HS-5 (cell line): ENCODE measurements around the gene TERB1.

Source experiments
- DNase-seq: peaks from one replicate; pipeline ENCODE4 v3.0.0-alpha.2; 2012; ENCODE audit warnings: low read depth

The TERB1 gene

DNA sequence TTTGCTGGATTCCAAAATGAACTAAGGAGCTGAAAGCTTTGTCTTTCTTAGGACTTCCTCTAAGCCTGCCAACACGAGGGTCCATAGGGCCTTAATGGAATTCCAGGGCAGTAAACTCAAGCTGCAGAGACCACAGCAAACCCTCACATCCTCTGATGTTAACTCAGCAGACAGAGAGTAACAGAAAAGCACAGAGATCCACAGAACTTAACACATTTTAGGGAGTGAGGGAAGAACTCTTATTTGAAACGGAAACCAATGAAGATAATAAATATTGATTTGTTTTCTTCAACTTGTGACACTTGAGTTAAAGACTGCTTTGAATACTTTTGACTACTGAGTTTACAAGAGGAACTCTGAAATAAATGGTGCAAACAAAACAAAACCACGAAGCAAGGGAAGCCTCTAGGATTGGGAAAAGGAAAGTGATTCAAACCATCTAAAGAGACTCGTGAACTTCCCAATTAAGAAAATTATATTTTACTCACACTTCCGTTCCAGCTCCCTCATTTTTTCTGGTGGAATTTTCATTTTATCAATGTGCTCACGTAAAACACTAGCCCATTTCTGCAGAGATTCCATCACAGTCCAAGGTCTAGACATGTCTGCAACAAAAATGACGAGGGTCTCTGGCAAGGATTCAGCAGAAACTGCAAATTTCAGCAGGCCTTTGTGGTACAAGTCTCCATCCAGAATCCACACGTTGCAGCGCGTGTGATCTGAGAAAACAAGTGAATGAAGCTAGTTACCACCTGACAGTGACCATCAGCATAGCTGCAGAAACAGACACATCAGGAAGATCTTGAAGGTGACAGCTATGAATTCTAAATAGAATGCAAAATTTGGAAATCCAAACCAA lies 59.2 kb downstream of the TERB1 start:
- DNase-seq = no peak

DNA sequence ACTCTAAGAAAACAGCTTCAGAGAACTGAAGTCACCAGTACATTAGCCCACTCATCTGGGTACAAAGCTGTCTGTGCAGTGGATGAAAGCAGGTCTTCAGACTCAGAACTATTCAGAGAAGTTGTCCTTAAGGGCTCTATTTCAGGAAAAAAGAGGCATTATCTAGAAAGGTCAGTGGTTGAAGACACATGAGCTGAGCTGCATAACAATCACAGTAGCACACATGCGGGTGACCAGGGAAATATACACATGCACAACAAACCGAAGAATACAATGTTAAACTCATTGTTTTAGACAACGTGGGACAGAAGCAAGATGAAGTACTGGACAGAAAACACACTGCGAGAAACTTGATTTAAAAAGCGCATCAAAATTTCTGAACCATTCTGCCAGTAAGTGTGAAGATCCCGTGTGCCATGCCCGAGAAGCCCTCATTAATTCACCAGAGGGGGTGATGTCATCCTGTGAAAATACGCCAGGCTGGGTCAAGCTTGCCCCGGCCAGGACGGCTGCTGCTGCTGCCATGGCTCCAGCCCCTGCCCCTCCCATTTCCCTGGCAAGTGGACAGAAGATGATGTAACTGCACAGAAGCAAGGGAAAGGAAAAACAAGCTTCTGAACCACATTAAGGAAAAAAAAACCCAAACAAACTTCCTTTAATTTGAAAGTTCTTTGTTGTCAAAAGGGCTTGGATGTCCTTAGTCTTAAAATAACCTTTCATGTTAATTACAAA lies 60.0 kb downstream of the TERB1 start:
- DNase-seq = peak; percentile 71

DNA sequence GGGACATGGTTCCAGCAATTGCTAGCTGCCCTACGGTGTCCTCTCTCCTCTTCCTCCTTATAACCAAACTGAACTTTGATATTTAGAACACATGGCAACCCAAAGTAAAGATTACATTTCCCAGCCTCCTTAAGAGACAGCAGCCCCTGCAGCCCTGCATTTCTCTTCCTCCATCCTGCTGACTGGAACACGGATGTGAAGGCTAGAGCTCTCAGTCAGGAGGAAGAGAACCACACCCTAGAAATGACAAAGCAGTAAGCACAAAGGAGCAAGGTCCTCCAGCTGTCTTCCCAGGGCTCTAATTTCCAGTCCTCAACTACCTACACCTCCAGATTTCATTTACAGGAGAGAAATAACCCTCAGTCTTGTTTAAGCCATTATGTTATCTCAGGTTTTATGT lies 60.9 kb downstream of the TERB1 start:
- no peak for DNase-seq

DNA sequence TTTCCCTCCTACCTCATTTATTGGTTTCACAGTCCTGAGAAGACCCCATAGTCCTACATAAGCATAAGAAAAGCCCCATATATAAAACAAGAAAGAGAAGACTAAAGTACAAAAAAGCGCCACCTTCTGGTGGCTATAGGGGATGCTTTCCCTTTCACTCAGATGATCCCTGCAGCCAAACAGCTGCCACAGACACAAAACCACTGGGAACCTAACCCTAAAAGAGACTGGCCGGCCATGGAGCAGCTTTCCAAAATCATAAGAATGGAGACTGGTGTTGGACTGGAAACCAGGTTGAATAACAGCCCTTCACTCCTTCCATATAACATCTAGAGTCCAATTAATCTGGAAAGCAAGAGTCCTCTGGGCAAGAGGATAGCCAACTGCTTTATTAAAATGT lies 61.4 kb downstream of the TERB1 start:
- DNase-seq = no peak

DNA sequence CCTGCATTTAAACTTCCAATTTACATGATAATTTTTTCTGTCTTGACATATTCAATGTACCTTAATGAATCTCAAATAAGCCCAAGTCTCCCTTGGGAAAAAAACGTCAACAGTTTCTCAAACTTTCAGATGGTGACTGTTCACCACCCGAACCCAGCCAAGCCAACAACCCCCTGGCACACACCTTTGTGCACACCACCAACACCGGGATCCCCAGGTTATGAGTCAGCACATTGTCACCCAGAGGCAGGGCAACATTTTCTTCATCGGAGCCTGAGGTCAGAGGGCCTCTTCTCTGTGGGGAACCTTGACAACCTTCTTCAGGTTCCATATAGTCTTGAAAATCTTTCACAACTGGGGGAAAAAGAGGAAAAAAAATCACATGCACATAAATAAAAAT lies 65.5 kb downstream of the TERB1 start:
- no peak for DNase-seq

DNA sequence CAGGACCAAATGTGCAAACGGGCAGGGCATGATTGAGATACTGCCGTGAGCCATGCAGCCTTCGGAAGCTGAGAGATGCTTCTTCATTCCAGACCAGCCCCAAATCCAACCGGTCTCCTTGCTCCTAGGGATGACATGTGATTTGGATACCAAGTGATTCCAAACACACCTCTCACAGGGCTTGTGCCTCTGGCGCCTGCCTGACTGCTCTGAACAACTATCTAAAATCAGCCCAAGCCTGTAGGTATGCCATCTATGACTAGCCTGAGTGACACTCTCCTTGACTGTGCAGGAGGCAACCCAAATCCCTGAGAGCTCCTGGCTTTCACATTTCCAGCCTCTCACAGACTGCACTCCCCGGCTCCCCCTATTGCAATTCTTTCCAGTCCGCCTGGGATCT lies 70.3 kb downstream of the TERB1 start:
- DNase-seq = no peak

DNA sequence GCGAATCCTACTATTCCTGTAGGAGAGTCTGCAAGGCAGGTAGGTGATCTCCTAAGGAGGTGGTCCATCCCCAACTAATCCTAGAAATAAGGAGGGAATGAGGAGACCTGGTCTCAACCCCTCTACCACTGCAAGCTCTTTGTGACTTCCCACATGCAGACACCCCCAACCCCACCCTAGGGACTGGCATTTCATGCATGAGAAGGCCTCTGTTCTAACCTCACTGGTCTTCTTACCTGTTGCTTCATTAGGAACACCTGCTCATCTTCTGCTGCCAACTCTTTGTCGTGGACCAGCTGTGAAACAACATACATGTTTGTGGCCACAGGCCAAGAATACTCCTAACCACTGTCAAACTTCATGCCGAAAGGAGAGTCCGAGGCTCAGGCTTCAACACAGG lies 72.6 kb downstream of the TERB1 start:
- no peak for DNase-seq

DNA sequence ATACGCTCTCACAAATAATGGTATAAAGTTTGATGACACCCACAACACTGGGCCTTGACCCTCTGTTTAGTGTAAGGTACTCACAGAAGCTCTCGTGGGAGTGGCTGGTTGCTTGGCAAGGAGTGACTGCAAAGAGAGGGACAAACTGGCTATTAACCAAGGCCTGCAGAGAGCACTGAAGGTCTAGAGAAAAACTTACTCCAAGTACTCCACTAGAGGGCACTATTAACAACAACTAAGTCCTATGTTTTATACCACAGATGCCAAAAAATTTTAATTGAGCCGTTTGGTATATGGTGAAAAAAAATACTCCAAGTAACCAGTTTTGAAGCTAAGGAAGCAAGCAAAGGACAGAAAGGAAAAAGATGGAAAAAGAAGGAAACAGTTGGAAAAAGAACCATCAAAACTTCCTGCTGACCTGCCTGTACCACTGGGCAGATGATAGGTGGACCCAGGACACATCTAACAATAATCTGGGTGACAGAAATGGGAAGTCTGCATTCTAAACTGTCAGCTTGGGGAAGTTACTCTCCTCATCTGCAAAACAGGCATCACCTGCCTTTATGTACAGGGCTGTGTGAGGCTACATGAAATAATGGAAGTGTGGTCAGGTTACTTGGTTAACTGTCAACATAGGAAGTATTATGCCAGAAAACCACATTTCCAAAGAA lies 73.1 kb downstream of the TERB1 start:
- no peak for DNase-seq

DNA sequence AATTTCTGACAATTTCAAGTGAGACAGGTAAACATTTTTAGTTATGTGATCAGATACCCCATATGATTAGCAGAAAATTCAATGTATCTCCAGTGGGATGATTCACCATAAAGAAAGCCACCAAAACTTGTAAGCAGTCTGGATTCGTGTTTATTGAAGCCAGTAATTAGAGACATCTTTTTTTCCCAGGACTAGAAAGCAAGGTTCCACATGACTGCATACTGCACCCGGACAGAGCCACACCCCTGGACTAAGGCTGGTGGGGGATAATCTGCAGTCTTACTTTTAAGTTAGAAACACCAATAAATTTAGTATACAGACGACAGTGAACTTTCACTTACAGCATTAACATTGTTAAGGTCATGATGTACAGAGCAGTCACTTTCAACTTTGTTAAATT lies 80.6 kb downstream of the TERB1 start:
- no peak for DNase-seq

DNA sequence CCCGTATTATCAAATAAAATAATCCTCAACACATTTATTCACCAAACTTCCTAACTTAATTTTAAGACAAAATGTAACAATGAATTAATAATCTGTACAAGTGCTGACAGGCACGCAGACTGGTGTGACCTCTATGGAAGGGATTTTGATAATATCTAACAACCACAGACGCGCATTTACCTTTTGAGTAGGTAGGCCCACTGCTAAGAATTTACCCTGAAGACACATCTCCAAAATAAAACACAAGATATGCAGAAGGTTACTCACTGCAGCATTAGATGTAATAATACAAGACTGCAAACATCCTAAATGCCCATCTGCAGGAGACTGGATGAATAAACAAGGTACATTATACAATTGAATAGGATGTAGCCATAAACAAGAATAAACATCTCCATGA lies 82.1 kb downstream of the TERB1 start:
- no peak for DNase-seq

DNA sequence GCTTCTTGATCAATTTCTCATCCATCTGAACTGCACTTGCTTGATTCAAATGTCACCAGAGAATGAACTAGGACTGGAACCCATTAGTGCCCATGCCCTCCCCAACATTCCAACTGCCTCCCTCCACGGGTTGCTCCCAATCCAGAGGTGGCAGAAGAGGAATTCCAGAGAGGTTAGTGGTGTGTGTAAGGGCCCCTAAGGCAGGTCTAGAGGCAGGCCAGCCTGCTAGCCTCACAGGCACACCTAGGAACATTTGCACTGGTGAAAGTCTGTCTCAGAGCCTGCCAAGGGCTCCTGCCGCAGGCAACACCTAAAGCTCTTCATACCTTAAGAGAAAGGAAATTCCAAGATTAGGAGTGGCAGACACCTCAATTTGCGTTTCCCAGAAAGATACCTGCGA lies 83.6 kb downstream of the TERB1 start:
- DNase-seq = no peak

DNA sequence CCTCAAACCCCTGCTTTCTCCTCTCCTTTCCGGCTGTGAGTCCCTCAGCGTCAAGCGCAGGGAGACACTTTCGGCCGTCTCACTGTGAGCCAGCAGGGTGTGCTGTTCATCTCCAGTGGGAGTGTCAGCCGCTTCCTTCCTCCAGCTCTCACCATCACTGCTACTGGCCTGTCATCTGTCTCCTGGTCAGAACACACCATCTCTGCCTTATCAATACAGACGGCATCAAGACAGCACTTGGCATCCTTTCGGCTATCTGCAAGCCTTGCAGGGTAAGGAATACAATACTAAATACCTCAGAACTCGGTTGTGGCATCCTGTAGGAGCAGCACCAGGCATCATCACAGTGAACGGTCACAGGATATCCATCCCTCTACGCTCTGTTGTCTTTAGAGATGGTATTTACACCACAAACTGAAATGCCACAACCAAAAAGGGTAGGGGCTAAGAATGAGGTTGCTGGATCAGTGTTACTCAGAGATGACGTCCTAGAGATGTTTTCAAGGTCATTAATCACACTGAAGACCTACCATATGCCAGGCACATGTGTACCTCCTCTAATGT lies 84.2 kb downstream of the TERB1 start:
- DNase-seq = no peak

DNA sequence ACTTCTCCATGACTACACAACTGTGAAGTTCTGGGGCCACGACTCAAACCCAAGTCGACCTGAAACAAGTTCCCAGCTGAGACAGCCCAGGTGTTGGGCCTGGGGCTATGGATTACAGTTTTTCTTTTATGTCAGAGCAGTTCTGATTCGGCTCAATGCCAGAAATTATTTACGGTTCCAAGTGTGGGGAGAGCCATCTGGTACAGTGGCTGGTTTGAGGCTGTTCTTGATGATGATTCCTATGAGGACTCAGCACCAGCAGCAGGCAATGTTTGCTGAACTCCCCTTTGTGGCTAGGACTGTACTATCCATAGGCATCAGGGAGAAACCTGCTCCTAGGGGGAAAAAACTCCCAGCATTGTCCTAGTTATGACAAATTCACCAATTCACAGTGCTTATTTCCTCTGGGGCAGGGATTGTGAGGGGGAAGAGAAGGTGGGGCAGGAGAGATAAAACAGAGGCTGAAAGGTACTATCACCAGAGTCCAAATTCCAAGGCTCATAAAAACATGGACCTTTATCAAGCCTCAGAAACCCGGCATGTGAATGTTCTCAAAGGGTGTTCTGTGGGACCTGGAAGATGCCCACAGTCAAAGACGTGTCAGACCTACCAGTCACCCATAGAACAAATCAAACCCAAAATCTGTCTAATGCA lies 86.6 kb downstream of the TERB1 start:
- no peak for DNase-seq

DNA sequence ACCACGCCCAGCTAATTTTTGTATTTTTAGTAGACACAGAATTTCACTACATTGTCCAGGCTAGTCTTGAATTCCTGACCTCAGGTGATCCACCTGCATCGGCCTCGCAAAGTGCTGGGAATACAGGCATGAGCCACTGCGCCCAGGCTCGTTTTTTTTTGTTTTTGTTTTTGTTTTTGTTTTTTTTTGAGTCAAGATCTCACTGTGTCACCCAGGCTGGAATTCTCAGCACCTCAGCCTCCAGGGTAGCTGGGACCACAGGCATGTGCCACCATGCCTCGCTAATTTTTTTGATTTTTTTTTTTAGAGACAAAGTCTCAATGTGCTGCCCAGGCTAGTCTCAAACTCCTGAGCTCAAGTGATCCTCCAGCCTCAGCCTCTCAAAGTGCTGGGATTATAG lies 87.3 kb downstream of the TERB1 start:
- no peak for DNase-seq

DNA sequence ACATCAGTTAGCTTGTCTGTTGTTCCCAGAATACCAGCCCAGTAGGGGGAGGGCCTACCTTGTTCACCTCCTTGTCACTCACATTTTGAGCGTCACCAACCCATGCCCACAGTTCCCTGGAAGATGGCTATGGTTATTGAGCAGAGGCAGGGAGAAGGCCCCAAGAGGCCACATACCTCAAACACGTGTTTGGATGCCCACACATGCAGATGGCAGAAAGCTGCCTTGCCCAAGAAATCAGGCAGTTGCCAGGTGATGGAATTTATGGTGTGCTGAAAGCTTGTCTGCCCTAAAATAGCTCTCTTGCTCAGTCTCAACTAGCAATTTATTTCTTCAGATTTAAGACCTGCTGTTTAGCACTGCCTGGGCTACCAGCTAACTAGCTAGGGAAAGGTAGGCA lies 88.3 kb downstream of the TERB1 start:
- DNase-seq = no peak

DNA sequence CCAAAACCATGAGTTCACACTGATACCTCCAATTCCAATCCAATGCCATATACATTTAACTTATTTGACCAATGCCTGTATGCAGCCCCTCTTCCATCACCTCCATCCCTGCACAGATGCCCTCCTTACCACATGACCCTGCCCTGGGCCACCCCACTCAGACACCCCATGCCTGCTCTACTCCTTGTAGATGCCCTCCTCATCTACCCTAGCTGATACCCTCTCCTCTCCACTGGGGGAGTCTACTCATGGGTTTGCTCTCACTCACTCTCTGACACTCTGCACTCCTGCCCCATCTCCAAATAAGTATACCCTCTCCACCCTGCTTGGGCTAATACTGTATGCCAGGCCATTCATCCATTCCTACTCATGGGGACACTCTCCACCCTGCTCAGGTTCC lies 88.9 kb downstream of the TERB1 start:
- no peak for DNase-seq

DNA sequence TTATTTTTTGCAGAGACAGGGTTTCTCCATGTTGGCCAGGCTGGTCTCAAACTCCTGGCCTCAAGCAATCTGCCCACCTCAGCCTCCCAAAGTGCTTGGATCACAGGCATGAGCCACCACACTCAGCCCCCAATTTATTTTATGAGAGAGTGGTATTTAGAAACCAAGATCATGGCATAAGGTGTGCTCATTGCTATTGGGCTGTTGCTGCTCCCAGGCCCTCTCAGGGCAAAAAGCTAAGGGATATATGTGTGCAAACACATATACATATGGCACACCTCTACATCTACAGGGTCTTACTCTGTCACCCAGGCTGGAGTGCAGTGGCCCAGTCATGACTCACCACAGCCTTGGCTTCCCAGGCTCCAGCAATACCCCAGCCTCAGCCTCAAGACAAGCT lies 89.8 kb downstream of the TERB1 start:
- no peak for DNase-seq

DNA sequence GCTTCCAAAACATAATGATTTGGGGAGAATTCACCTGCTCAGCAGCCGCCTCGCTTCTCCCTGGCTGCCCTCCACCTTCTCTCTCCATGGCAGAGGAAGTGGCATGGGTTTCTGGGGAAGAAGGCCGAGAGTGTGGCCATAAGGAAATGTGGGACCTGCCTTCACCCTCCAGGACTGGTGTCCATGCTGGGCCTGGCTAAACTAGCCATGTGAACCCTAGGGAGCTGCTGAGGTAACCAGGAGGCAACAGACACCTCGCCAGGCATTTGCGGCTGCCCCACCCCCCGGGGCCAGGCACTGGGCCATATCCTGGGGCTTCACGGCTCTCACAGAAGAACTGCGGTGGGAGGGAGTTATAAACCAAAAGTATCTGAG lies 94.9 kb downstream of the TERB1 start:
- DNase-seq = no peak

DNA sequence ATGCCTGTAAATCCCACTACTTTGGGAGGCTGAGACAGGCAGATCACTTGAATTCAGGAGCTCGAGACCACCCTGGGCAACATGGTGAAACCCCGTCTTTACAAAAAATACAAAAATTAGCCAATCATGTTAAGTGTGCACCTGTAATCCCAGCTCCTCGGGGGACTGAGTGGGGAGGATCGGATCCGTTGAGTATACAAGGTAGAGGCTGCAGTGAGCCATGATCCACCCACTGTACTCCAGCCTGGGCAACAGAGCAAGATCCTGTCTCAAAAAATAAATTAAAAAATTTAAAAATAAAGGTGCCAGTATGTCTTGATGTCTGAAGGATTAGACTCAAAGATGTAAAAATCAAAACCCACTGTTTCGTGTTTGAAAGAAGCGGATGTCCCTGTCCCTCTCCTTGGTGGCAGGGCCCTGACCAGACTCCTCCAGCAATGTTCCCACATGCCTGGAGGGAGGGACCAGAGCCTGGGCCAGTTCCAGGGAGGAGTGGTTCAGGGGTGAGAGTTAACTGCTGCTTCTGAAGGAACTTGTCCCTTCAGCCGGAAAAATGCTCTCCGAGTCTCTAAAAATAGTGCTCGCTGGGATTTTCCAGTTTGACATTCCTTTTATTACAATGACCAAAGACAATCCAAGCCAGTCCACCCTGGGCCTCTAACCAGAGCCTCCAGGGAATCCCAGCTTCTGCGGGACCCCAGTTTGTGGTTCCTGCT lies 95.4 kb downstream of the TERB1 start:
- DNase-seq = no peak
